Neural cell (in vitro differentiated cells): Measurements from ENCODE around the gene TGFBR2. TPM values are rescaled to one million over a fixed set of nuclear protein-coding genes. Genes with fewer than 3 reads are reported as not detected.

ENCODE experiments used
- H2AFZ ChIP-seq: fragments of 200-600, 300-800 bp; sonication (generic), shearing (Covaris generic); 2 replicates; pipeline ENCODE4 v1.6.0; 2014; ENCODE audit warnings: low read depth, mild to moderate bottlenecking, antibody characterized with exemption, low read length, moderate library complexity
- H3F3A ChIP-seq: fragments of 200-600 bp; shearing (Covaris generic); 2 replicates; pipeline ENCODE4 v1.6.1; 2016; ENCODE audit warnings: mild to moderate bottlenecking, moderate library complexity, mixed read lengths, antibody characterized with exemption, low read length; ENCODE audit not compliant: insufficient read depth, poor library complexity, severe bottlenecking
- H3K27ac ChIP-seq: fragments of 200-600, 300-800 bp; sonication (generic), shearing (Covaris generic); 2 replicates; pipeline ENCODE4 v1.5.1; 2014; ENCODE audit warnings: mild to moderate bottlenecking, low read length, moderate library complexity
- H3K27me3 ChIP-seq: fragments of 300-800, 200-600 bp; sonication (generic), shearing (Covaris generic); 2 replicates; pipeline ENCODE4 v1.6.0; 2014; ENCODE audit warnings: mild to moderate bottlenecking, low read depth, low read length, moderate library complexity; ENCODE audit not compliant: insufficient read depth
- H3K36me3 ChIP-seq: fragments of 300-800, 200-600 bp; sonication (generic), shearing (Covaris generic); 2 replicates; pipeline ENCODE4 v1.5.1; 2014; ENCODE audit warnings: mild to moderate bottlenecking, antibody characterized with exemption, low read length, moderate library complexity; ENCODE audit not compliant: insufficient read depth
- H3K4me2 ChIP-seq: fragments of 300-800, 200-600 bp; sonication (generic), shearing (Covaris generic); 2 replicates; pipeline ENCODE4 v1.6.0; 2014; ENCODE audit warnings: mild to moderate bottlenecking, low read length
- H3K4me3 ChIP-seq: fragments of 300-800, 200-600 bp; sonication (generic), shearing (Covaris generic); 2 replicates; pipeline ENCODE4 v1.5.1; 2014; ENCODE audit warnings: mild to moderate bottlenecking, low read length, moderate library complexity
- H3K79me2 ChIP-seq: fragments of 200-600 bp; shearing (Covaris generic); replicated peaks from 2 replicates; pipeline ENCODE4 v1.6.0; 2014; ENCODE audit warnings: mild to moderate bottlenecking, low read length, moderate library complexity; ENCODE audit not compliant: insufficient read depth
- H3K9ac ChIP-seq: fragments of 300-800, 200-600 bp; sonication (generic), shearing (Covaris generic); 2 replicates; pipeline ENCODE4 v1.6.1; 2016; ENCODE audit warnings: mild to moderate bottlenecking, low read length, mixed read lengths
- H3K9me2 ChIP-seq: fragments of 200-600 bp; shearing (Covaris generic); 2 replicates; pipeline ENCODE4 v1.6.1; 2016; ENCODE audit warnings: mild to moderate bottlenecking, low read length, mixed read lengths; ENCODE audit not compliant: insufficient read depth
- H3K9me3 ChIP-seq: fragments of 200-600, 300-800 bp; sonication (generic), shearing (Covaris generic); 2 replicates; pipeline ENCODE4 v1.6.1; 2016; ENCODE audit warnings: mild to moderate bottlenecking, mixed run types, low read length, moderate library complexity, mixed read lengths
- H4K20me1 ChIP-seq: fragments of 200-600 bp; shearing (Covaris generic); 2 replicates; pipeline ENCODE4 v1.6.1; 2016; ENCODE audit warnings: mild to moderate bottlenecking, mixed run types; ENCODE audit not compliant: insufficient read depth
- EP300 ChIP-seq: fragments of 450-650 bp; conservative IDR thresholded peaks from 2 replicates; pipeline ENCODE4 v1.6.1; 2014; ENCODE audit warnings: antibody characterized with exemption, mild to moderate bottlenecking, moderate library complexity; ENCODE audit not compliant: poor library complexity, severe bottlenecking
- EZH2 ChIP-seq: fragments of 200-600, 300-800 bp; shearing (Covaris generic), sonication (generic); IDR thresholded peaks from 2 replicates; pipeline ENCODE4 v1.6.1; 2014; ENCODE audit warnings: antibody characterized with exemption, low read length, borderline replicate concordance, mild to moderate bottlenecking; ENCODE audit not compliant: insufficient read depth, poor library complexity, severe bottlenecking
- MXI1 ChIP-seq: fragments of 450-650 bp; conservative IDR thresholded peaks from 2 replicates; pipeline ENCODE4 v1.6.1; 2014; ENCODE audit warnings: antibody characterized with exemption, mild to moderate bottlenecking; ENCODE audit not compliant: poor library complexity, severe bottlenecking
- POLR2AphosphoS5 ChIP-seq: IDR thresholded peaks from 2 replicates; pipeline ENCODE4 v1.6.1; 2012
- RAD21 ChIP-seq: fragments of 450-650 bp; conservative IDR thresholded peaks from 2 replicates; pipeline ENCODE4 v1.6.1; 2014; ENCODE audit warnings: antibody characterized with exemption, mild to moderate bottlenecking, moderate library complexity
- REST ChIP-seq: IDR thresholded peaks from 2 replicates; pipeline ENCODE4 v1.6.1; 2012; ENCODE audit warnings: borderline replicate concordance
- SMC3 ChIP-seq: fragments of 450-650 bp; conservative IDR thresholded peaks from 2 replicates; pipeline ENCODE4 v1.6.1; 2014; ENCODE audit warnings: antibody characterized with exemption, mild to moderate bottlenecking, moderate library complexity; ENCODE audit not compliant: poor library complexity
- TAF1 ChIP-seq: IDR thresholded peaks from 2 replicates; pipeline ENCODE4 v1.6.1; 2012; ENCODE audit warnings: low read depth
- polyA plus RNA-seq: library from polyadenylated mRNA; depleted of rRNA; stranded (reverse); fragments of >200 nt; gene quantifications from 2 replicates; pipeline ENCODE4 v1.2.3, GENCODE V29; 2014
- TF ChIP-seq, protein P1 (sequence below): fragments of 450-650 bp; IDR thresholded peaks from 2 replicates; pipeline ENCODE4 v1.5.1; 2014; ENCODE audit warnings: antibody characterized with exemption, mild to moderate bottlenecking, moderate library complexity; ENCODE audit not compliant: poor library complexity, severe bottlenecking

TGFBR2 gene
- polyA plus RNA-seq, 1 donor from 2014 or later, result not detected

- H3K4me2 ChIP-seq, result no peak overlapping the region
- H3K4me3 ChIP-seq, result no peak overlapping the region
- H3K27ac ChIP-seq, result no peak overlapping the region
- no peaks in the 10 kb centered on the region for H3F3A ChIP-seq
- no peaks in the 10 kb centered on the region for H4K20me1 ChIP-seq
- H2AFZ ChIP-seq, result no peak overlapping the region
- no peaks in the 10 kb centered on the region for H3K9me3 ChIP-seq
- H3K9ac ChIP-seq, result no peak overlapping the region
- H3K79me2 ChIP-seq, result no peaks in the 10 kb centered on the region
- no peaks in the 10 kb centered on the region for H3K27me3 ChIP-seq
- no peaks in the 10 kb centered on the region for H3K9me2 ChIP-seq
- no peak for TF ChIP-seq EZH2
- no peaks in the 10 kb centered on the region for H3K36me3 ChIP-seq
Observed at GRCh38 chr3:30634761-30635735, 28.6 kb downstream of the TGFBR2 start.

GRCh38 chr3:30637310-30638219 lies 31.2 kb downstream of the TGFBR2 start:
- Histone ChIP-seq H3K9me2 (no peaks in the 10 kb centered on the region), H3K27ac (no peak overlapping the region), H3K4me3 (no peak overlapping the region), H3K9me3 (no peaks in the 10 kb centered on the region), H3K4me2 (no peak overlapping the region), H4K20me1 (no peaks in the 10 kb centered on the region), H3K36me3 (no peaks in the 10 kb centered on the region), H2AFZ (no peak overlapping the region), H3K9ac (no peak overlapping the region), H3K79me2 (no peaks in the 10 kb centered on the region), H3F3A (no peaks in the 10 kb centered on the region), H3K27me3 (no peaks in the 10 kb centered on the region)
- TF ChIP-seq SMC3, result no peak
- no peak for TF ChIP-seq POLR2AphosphoS5
- no peak for TF ChIP-seq REST
- TF ChIP-seq EP300, result no peak
- no peak for TF ChIP-seq TAF1
- no peak for TF ChIP-seq MXI1
- TF ChIP-seq, protein P1, sequence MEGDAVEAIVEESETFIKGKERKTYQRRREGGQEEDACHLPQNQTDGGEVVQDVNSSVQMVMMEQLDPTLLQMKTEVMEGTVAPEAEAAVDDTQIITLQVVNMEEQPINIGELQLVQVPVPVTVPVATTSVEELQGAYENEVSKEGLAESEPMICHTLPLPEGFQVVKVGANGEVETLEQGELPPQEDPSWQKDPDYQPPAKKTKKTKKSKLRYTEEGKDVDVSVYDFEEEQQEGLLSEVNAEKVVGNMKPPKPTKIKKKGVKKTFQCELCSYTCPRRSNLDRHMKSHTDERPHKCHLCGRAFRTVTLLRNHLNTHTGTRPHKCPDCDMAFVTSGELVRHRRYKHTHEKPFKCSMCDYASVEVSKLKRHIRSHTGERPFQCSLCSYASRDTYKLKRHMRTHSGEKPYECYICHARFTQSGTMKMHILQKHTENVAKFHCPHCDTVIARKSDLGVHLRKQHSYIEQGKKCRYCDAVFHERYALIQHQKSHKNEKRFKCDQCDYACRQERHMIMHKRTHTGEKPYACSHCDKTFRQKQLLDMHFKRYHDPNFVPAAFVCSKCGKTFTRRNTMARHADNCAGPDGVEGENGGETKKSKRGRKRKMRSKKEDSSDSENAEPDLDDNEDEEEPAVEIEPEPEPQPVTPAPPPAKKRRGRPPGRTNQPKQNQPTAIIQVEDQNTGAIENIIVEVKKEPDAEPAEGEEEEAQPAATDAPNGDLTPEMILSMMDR, result no peak
- no peak for TF ChIP-seq RAD21
- no peak for TF ChIP-seq EZH2
